Prostate gland (tissue), 2 donors: ENCODE measurements around the gene BMP6.

Experiments
- CTCF ChIP-seq, 4 experiments: fragments of 200-600 bp in 2 of 4; fragments of 450-650 bp in 2 of 4; sonication (generic) in 2 of 4; IDR thresholded peaks; 1 replicate in 3 of 4; 2 replicates in 1 of 4; pipeline ENCODE4 v1.5.1; 2016 to 2019; ENCODE audit warnings: antibody characterized with exemption in 4 of 4, mild to moderate bottlenecking in 2 of 4, moderate library complexity in 2 of 4
- POLR2A ChIP-seq: fragments of 450-650 bp; IDR thresholded peaks from one replicate; pipeline ENCODE4 v1.6.1; 2016; ENCODE audit warnings: antibody characterized with exemption, mild to moderate bottlenecking

GRCh38 chr6:7696061-7696460 lies 29.8 kb upstream of the BMP6 start:
- TF ChIP-seq POLR2A (no peak), CTCF (IDR thresholded peaks at IDR 0.05) (no peak)
